ENCODE data around the gene CCDC77. TPM values are rescaled to one million over a fixed set of nuclear protein-coding genes. Genes with fewer than 3 reads are reported as not detected.

CCDC77 gene
- total and polyA plus RNA-seq, 12 donors, result 5.1 to 47.5 (median 9.3) TPM

DNA sequence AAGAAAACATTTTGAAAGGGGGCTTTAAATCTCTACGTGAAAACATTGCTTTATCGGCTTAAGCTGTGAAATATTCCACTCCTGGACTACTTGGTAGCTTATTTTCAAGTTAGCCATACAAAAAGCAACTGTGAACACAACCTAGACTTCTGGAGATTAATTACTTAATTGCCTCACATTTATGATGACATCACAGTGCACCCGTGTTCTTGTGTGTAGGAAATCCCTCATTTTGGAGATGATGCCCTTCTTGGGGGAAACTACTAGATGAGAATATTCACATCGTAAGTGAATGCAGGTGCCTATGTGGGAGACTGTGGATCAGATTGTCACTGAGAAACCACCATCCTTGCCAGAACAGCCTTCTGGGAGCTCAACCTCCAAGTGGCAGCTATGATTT, 47.8 kb downstream of the CCDC77 start:
- no peaks in the 10 kb centered on the region for H3K4me1 ChIP-seq (replicated peaks in 1 of 2)
- no peaks in the 10 kb centered on the region for H3K9me3 ChIP-seq (replicated peaks in 1 of 3)
- no peak overlapping the region for H3K27ac ChIP-seq
- intact Hi-C loops (cut with DNase I), result loop anchor here in 1 of 2 donors (2.0 kb wide), 1 partner anchor 96 kb away; no protein-coding TSS in a partner anchor
- no peaks in the 10 kb centered on the region for H3K36me3 ChIP-seq (replicated peaks in 1 of 2)
- no peak for TF ChIP-seq POLR2A (IDR thresholded peaks at IDR 0.05)
- TF ChIP-seq, protein P1, sequence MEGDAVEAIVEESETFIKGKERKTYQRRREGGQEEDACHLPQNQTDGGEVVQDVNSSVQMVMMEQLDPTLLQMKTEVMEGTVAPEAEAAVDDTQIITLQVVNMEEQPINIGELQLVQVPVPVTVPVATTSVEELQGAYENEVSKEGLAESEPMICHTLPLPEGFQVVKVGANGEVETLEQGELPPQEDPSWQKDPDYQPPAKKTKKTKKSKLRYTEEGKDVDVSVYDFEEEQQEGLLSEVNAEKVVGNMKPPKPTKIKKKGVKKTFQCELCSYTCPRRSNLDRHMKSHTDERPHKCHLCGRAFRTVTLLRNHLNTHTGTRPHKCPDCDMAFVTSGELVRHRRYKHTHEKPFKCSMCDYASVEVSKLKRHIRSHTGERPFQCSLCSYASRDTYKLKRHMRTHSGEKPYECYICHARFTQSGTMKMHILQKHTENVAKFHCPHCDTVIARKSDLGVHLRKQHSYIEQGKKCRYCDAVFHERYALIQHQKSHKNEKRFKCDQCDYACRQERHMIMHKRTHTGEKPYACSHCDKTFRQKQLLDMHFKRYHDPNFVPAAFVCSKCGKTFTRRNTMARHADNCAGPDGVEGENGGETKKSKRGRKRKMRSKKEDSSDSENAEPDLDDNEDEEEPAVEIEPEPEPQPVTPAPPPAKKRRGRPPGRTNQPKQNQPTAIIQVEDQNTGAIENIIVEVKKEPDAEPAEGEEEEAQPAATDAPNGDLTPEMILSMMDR (IDR thresholded peaks at IDR 0.05), result no peak
- no peak for DNase-seq
- 58 to 79% (median 66%) methylated on average over 4 of the region's 4 CpGs for WGBS, 4 donors
- no peak overlapping the region for H3K4me3 ChIP-seq
- H3K27me3 ChIP-seq, result no peaks in the 10 kb centered on the region

DNA sequence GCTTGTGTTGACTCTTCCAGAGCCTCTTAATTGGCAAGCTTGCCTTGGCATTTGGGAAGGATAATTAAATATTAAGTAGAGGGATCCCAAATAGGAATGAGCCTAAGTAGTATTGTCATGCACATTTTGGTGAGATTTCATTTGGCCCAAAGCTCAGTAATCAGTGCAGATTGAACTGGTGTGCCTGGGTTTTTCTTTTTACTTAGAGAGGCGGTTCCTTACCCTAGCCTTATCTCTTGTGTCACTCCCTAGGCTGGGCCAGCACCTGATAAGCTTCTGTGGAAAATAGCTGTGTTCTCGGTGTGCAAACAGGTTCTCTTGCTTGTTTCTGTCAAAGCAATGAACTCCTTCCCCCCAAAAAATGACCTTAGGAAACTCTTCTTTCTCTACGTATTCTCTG, 49.0 kb downstream of the CCDC77 start:
- no peak overlapping the region for H3K27ac ChIP-seq
- no peaks in the 10 kb centered on the region for H3K27me3 ChIP-seq
- 72 to 79% (median 72%) methylated on average over 3 of the region's 3 CpGs for WGBS, 4 donors
- no peaks in the 10 kb centered on the region for H3K4me1 ChIP-seq (replicated peaks in 1 of 2)
- TF ChIP-seq POLR2A (IDR thresholded peaks at IDR 0.05), result no peak
- intact Hi-C loops (cut with DNase I), result no loop called here
- H3K36me3 ChIP-seq (replicated peaks in 1 of 2), result no peaks in the 10 kb centered on the region
- DNase-seq, result peak in 1 of 7 donors; percentile 24
- H3K4me3 ChIP-seq, result no peak overlapping the region
- no peaks in the 10 kb centered on the region for H3K9me3 ChIP-seq (replicated peaks in 1 of 3)

DNA sequence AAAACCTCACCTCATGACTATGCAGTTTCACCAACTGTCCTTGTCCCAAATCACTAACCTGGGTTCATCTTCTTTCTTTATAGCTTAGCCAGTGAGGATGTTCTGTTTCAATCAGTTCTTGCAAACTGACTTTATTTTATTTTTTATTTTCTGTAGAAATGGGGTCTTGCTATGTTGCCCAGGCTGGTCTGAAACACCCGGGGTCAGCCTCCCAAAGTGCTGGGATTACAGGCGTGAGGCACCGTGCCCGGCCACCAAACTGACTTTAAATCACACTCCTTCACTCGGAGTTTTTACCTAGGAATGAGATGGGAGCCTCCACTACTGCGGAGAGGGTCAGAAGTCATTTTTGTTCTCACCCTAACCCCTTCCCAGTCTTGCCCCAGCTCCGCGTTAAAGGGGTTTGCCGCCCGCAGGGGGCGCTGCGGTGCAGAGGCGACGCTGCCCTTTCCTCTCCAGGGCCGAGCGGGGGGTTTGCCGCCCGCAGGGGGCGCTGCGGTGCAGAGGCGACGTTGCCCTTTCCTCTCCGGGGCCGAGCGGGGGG, 51.3 kb downstream of the CCDC77 start:
- no peaks in the 10 kb centered on the region for H3K36me3 ChIP-seq (replicated peaks in 1 of 2)
- peak in 6 of 7 donors; percentile 17 to 72 (median 60) for DNase-seq
- H3K4me3 ChIP-seq, result no peak overlapping the region
- intact Hi-C loops (cut with DNase I), result no loop called here
- H3K4me1 ChIP-seq (replicated peaks in 1 of 2), result peaks cover 0 to 5% of the 10 kb centered on the region in 2 donors
- WGBS, 4 donors, result 51 to 93% (median 69%) methylated on average over 6 to 18 of the region's 25 CpGs
- TF ChIP-seq, protein P1 (IDR thresholded peaks at IDR 0.05), result peak in 3 of 6 experiments; percentile 37 to 52 (median 50)
- TF ChIP-seq POLR2A (IDR thresholded peaks at IDR 0.05), result no peak
- no peaks in the 10 kb centered on the region for H3K27me3 ChIP-seq
- H3K9me3 ChIP-seq (replicated peaks in 1 of 3), result no peaks in the 10 kb centered on the region
- H3K27ac ChIP-seq, result no peak overlapping the region

DNA sequence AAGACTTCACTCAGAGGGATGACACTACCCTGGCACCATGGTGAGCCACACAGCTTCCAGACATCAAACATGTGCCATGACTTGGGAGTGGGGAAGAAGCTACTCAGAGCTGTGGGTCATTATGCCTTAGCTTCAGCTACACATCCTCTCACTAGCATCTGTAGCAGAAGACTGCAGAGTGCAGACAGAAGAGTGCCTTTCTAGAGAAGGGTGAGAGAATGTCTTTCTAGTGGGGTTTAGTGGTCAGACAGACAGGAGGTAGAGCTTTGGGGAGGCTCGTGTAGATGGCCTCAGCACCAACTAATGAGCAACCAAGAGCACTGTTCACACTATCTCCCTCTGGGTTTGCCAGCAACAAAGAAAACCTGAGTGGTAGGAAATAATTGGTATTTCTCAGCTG, 53.4 kb downstream of the CCDC77 start:
- Histone ChIP-seq H3K4me3 (no peak overlapping the region), H3K27ac (peak overlapping the region in 3 of 5 donors; percentile 24 to 75 (median 26)), H3K36me3 (replicated peaks in 1 of 2) (no peaks in the 10 kb centered on the region), H3K27me3 (no peaks in the 10 kb centered on the region), H3K9me3 (replicated peaks in 1 of 3) (no peaks in the 10 kb centered on the region), H3K4me1 (replicated peaks in 1 of 2) (peaks cover 0 to 5% of the 10 kb centered on the region in 2 donors)
- TF ChIP-seq, protein P1 (IDR thresholded peaks at IDR 0.05), result no peak
- TF ChIP-seq POLR2A (IDR thresholded peaks at IDR 0.05), result no peak
- intact Hi-C loops (cut with DNase I), result no loop called here
- 67 to 88% (median 79%) methylated on average over 1 of the region's 1 CpG for WGBS, 4 donors
- no peak for DNase-seq

DNA sequence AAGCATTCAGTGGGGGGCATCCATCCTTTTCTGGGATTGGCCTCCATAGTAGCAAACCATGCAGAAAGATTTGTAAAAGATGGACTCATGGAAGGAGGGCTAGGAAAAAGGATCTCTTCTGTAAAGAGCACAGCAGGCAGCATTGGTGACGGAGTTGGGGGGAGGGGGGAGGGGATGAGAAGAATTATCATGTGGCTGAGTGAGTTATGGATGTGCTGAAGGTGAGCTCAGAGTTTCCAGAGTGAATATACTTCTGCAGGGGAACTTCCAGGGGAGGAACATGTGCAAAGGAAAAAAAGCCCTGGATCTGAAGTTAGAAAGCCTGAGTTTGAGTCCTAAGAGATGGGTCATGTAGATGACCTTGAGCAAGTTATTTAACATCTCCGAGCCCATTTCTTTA, 54.4 kb downstream of the CCDC77 start:
- H3K36me3 ChIP-seq (replicated peaks in 1 of 2), result no peaks in the 10 kb centered on the region
- intact Hi-C loops (cut with DNase I), result no loop called here
- no peaks in the 10 kb centered on the region for H3K27me3 ChIP-seq
- peaks cover 5 to 9% of the 10 kb centered on the region in 2 donors for H3K4me1 ChIP-seq (replicated peaks in 1 of 2)
- 26 to 34% (median 30%) methylated on average over 2 of the region's 2 CpGs for WGBS, 4 donors
- no peaks in the 10 kb centered on the region for H3K9me3 ChIP-seq (replicated peaks in 1 of 3)
- DNase-seq, result peak in 5 of 7 donors; percentile 32 to 72 (median 43)
- TF ChIP-seq, protein P1 (IDR thresholded peaks at IDR 0.05), result no peak
- no peak for TF ChIP-seq POLR2A (IDR thresholded peaks at IDR 0.05)
- peak overlapping the region in 4 of 5 donors; percentile 8 to 75 (median 25) for H3K27ac ChIP-seq
- no peak overlapping the region for H3K4me3 ChIP-seq
